PC-3 (cell line): ENCODE results near the gene CALHM2.

Experiments
- CTCF ChIP-seq: fragments of 300-600 bp; sonication (generic); conservative IDR thresholded peaks from 2 replicates; pipeline ENCODE4 v1.5.1; 2017; ENCODE audit warnings: antibody characterized with exemption, low read depth, mild to moderate bottlenecking, low read length
- EZH2phosphoT487 ChIP-seq: fragments of 300-600 bp; sonication (generic); IDR thresholded peaks from 2 replicates; pipeline ENCODE4 v1.6.1; 2018; ENCODE audit warnings: mild to moderate bottlenecking, antibody characterized with exemption, low read length, borderline replicate concordance

GRCh38 chr10:103469201-103469600, 17.0 kb upstream of the CALHM2 start:
- TF ChIP-seq CTCF (no peak), EZH2phosphoT487 (no peak)
